Activated naive CD4-positive, alpha-beta T cell (primary cell): ENCODE results near the gene LBHD2.

Experiments
- DNase-seq, 4 experiments: peaks; one replicate each; lab custom pipeline; 2025; lab: John Stamatoyannopoulos, UW

The LBHD2 gene

DNA sequence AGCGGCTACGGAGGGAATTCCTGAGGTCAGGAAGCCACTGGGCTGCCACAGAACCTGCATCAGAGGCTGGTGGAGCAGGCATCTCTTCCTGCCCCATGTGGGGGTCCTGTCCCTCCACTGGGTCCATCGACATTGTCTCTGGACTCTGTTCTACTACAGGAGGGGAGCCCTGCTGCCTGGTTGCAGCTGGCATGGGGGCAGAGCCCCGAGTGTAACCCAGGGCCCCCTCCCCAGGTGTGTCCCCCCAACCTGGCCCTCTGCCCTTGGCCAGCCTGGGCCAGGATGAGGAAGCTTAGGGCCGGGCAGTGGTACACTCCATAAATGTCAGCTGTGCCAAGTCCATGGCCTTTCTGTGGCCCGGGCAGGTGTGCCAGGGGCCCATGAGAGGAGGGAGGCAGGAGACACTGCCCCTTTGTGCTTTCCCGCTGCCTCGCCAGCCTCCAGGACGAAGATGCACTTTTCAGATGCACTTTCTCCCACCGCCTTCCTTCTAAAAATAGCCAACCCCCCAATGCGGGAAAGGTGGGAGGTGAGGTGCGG lies 6.5 kb downstream of the LBHD2 start:
- no peak for DNase-seq

DNA sequence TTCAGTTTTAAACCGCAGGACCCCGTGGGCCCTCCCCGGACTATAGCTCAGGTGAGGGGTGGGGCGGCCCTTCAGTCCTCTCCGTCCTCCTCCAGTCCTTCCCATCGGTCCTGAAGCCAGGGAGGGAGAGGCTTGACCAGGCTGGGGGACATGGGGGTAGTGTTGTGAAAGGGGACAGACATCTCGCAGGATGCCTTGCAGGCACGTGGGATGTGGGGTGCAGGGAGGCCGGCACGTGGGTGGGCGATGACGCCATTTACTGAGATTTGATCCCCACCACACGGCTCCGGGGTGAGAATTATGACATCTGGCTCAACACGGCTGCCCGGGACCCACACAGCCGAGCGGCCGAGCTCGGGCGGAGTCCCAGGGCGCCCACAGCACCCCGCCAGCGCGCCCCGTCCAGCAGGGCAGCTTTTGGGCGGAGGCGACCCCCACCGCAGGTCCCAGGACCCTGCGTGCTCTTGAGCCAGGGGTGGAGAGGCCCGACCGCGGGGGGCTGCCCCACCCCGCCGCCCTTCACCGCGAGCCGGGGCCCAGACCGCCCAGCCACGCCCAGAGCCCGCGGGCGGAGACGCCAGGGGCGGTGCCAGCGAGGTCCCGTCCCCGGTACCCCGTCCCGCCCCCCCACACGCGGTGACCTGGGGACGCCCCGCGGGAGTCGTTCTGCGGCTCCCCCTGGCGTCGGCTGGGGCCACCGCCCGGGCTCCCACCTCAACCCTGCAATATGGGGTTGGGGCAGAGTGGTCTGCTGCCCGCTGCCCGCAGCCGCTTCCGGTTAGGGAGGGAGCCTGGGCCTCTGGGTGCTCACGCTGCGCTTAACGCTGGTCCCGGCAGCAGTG lies 7.3 kb downstream of the LBHD2 start:
- DNase-seq, result peak; percentile 21 to 78 (median 50)

DNA sequence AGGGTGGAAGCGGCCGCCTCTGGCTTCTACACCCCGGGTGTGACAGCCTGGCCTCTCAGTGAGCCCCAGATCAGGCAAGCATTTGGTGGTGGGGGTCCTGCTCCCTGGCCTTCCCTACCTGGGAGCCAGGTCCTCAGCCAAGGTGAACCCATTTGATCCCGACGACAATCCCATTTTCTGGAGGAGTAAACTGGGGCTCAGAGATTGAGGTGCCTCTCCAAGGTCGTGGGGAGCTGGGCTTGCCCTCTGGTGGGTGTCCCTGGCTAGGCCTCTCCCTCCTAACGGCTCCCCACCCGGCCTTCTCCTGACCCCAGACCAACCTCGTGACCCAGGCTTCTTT lies 7.8 kb downstream of the LBHD2 start:
- no peak for DNase-seq

DNA sequence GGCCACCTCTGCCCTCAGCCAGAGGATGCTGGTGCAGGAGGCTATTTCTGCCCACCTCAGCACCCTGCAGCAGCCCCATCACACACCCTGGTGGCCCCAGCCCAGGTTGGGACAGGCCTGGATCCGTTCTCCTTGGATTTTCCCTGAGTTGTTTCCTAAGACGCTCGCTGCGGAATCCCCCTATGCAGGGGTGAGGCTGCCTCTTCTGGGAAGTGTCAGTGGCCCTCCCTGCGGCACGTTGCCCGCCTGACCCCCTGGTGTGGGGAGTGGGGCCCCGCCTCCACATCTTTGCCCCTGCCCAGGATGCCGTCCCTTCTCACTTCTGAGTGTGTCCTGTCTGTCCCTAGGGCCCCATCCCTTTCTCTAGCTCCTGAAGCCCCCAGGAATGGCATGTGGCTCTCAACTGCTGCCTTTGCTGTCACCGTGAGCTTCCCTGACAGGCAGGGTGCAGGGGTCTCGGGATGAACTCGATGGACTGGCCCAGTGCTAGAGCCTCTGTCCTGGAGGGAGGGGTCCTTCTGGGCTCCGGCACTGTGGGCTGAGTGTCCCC lies 9.9 kb downstream of the LBHD2 start:
- DNase-seq, result no peak

DNA sequence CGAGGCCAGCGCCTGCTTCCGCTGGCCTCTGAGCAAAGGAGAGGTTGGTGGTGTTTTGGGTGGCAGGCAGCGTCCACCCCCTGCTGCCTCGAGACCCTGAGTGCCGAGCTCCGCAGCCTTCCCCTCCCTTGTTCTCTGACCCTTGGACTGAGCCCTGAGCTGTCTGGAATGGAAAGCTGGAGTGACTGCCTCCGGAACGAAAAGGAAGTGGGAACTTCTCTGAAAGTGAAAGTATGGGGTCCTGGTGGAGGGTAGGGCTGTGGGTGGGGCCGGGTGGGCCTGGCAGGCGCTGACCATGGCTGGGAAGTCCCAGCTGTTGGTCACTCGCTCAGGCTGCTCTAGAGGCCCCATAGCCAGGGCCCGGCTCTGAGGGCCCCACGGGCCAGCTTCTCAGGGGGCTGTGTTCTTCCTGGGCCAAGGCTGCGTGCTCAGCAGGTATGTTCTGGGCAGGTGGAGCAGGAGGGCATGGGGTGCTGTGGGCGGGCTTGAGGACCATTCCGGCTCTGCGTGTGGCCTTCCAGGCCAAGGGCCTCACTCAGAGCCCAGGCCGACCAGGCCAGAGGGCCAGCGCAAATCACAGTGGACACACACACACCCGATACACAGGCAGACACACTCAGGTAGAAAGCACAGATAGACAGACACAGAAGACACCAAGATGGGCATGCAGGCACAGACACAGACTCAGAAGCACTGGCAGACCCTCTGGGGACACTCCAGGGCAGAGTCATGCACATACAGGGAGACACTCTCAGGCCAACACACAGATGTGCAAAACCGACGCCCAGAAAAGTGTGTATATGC lies 10.6 kb downstream of the LBHD2 start, which contains the start of gene EXOC3L4:
Gene EXOC3L4, plus strand, starts transcription at position 320 of the 804 bp plus-strand sequence. CDS start 5,495 bp downstream, outside the sequence.
- DNase-seq, result no peak

DNA sequence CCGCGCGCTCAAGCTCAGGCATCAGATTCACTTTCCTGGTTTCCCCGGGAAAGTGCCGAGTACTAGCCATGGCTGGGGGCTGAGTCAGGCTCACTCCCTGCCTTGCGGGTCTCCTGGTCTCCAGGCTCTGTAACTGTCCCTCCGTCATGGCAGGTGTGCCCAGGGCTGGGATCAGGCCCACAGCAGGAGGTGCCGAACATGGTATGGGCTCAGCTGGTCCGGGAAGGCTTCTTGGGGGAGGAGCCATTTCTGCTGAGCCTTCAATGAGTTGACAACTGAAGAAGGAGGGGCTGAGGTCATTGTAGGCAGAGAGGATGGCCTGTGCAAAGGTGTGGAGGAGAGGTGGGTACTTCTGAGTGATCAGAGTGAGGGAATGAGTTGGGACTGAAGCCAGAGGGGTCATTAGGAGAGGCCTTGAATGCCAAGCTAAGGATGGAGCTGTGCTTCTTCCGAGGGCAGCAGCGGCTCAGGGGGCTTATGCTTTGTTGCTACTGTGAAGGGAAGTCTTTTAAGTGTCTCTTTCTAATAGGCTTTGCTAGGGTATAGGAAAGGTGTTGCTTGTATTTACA lies 11.3 kb downstream of the LBHD2 start:
- no peak for DNase-seq

DNA sequence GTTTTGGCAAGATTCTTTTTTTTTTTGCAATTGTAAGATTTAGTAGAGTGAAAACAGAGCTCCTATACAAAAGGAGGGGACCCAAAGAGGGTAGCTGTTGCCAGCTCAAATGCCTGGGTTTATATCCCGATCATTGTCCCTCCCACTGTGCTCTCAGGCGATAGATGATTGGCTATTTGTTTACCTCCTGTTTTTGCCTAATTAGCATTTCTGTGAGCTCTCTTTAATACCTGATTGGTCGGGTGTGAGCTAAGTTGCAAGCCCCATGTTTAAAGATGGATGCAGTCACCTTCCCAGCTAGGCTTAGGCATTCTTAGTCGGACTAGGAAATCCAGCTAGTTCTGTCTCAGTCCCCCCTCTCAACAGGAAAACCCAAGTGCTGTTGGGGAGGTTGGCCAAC lies 12.4 kb downstream of the LBHD2 start:
- no peak for DNase-seq

DNA sequence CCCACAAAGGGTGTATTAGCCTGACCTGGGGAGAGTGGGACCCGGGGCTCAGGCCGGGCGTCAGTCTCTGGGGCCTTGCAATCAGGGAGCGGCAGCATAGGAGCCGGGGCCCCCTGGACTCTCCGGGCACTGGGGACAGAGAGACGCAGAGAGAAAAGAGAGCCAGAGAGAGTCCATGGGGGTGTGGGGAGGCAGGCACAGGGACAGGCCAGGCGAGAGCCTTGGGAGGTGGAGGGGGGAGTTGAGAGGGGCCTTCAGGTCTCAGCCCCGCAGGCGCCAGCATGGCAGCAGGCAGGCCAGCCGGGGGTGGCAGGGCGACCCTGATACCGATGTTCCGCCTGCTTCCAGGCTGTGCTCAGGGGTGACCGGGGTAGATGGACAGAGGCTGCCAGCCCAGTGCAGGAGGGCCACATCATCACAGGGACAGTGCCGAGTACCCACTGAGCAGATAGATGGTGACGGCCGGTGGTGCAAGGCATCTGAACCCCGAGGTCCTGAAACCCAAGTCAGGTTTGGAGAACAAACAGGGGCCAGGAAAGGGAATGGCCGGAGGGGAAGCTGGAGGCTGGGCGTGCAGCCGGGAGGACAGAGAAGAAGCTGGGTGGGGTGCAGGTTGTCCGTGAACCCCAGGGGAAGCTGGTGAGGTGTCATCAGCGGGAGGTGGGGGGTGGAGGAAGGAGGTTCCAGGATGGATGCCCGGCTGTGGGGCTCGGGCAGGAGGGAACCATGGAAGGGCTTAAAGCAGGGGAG lies 13.4 kb downstream of the LBHD2 start:
- no peak for DNase-seq

DNA sequence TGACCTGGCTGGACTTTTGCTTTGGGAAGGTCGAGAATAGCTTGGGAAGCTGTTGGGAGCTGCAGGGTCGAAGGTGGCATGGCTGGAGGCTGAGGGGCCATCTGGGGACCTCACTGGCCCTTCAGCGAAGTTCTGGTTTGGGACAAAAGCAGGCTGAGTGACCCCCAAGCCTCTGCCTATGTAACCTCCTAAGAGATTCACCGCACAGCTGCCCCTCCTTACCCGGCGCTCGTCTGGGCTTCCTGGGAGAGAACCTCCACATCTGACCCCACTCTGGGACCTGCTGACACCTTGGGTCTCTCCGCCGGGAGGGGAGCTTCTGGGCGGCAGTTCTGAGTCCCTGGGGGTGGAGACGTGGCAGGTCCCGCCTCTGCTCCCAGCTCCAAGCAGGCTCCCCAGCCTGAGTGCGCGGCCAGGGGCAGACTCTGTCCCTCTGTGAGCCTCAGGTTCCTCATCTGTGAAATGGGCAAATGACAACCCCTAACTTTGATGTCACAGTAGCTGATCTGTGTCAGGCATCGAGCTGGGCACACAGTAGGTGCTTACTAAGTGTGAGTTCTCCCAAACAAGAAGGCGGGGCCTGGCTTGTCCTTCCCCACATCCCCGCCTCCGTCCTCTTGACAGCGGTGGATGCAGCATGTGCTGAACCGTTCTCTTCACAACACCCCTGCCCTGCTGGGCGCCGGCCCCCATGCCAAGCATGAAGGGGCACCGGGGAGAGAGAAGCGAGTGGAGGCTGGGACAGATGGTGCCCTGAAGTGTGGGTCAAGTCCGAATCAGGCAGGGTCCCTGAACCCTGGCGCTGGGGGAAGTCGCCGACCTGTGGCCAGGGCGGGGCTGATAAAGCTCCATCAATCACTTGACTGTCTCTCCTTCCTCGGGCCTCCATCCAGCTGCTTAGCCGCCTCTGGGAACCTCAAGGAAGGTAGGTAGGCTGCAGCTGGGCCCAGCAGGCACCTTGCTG lies 14.3 kb downstream of the LBHD2 start:
- no peak for DNase-seq

DNA sequence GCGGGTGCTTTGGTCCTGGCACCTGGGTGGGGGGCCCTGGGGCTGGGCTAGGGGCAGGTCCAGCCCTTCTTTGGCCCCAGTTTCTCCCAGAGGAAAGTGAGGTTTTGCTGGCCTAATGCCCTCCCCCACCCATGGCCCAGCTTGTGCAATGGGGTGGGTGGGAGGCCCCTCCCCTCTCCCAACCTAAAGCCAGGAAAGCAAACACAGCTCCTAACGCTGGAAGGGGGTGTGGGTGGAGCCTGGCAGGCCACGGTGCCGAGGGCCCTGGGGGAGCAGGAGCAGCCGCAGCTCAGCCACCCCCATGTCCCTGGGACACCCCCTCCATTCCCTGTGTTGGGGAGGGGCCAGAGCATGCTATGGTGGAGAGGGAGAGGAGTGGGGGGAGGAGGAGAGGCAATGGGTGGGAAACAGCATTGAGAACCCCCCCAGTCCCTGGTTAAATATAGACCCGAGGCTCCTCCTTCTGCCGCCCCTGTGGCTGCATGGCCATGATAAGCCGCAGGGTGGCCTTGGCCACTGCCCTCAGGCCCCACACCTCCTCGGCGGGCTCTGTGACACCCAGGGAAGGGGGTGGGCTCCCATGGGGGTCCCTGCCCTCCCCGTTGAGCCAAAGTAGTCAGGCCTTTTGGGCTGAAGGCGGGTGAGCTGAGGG lies 15.2 kb downstream of the LBHD2 start:
- no peak for DNase-seq

DNA sequence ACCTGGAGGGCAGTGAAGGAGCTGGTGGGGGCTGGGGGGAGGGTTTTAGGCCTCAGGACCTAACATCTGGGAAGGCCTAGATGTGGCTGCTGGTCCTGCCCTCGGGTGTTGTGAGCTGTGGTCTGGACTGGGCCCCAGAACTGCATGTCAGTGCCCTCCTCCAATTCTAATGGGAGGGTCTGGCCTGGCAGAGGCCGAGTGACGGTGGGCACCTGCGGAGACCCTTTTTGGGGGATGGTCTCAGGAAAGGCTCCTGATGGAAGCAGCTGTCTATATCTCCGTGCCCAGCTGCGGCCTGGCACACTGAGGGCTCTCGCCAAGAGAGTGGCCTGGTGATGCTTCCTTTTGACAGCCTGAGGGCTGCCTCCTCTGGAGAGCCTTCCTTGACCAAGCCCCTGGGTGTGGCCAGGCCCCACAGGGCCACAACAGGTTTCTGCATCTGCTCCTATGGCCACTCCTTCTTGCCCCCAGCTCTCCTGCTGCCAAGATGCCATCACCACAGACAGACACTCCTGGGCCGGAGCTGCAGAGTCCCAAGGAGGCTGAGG lies 15.8 kb downstream of the LBHD2 start:
- no peak for DNase-seq

DNA sequence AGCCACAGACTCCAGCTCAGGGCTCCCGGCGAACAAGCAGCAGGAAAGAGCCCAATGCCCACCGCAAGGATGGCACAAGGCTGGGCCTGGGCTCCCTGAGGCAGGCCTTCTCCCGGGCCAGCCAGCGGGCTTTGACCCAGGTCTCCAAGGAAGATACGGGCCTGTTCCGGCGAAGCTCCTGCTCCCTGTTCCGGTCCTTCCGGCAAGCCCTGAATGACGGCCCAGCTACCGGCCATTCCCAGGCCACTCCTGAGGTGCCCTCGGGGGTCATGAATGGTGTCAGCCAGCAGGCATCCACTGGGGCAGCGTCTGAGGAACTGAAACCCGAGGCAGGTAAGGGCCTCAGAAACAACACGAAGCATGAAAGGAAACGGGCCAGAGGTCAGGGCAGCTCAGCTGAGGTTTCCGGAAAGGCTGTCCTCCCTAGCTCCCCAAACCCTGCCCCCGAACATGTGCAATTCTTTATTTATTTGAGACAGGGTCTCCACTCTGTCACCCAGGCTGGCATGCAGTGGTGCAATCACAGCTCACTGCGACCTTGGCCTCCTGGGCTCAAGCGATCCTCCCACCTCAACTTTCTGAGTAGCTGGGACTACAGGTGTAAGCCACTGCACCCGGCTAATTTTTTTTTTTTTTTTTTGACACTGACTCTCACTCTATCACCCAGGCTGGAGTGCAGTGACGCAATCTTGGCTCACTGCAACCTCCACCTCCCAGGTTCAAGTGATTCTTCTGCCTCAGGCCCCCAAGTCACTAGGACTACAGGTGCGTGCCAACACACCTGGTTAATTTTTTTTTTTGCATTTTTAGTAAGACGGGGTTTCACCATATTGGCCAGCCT lies 16.5 kb downstream of the LBHD2 start:
- DNase-seq, result no peak

DNA sequence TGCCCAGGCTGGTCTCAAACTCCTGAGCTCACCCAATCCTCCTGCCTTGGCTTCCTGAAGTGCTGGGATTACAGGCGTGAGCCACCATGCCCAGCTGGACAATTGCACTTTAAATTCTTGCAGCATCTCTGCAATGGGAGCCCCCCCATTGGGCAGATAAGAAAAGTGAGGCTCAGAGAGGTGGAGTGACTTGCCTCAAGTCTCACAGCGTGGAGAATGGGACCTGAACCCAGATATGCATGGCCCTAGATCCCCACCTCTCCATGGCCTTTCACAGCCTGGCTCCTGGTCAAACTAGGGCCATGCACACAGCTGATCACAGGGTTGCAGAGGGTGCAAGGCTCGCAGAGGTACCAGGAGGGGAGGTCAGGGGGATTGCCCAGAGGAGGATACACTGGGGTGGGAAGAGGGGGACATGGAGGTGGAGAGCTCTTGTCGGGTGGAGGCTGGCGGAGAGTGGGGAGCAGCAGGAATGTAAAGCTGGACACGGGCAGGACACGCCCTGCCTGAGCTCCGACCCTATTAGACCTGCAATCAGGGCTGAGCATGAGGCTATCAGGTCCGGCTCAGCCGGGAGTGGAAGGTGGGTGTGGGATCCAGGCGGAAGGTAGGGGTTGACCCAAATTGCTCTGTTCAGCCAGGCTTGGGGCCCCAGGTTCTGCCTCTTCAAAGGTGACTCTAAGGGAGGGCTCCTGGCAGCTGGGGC lies 17.4 kb downstream of the LBHD2 start:
- DNase-seq, result no peak

DNA sequence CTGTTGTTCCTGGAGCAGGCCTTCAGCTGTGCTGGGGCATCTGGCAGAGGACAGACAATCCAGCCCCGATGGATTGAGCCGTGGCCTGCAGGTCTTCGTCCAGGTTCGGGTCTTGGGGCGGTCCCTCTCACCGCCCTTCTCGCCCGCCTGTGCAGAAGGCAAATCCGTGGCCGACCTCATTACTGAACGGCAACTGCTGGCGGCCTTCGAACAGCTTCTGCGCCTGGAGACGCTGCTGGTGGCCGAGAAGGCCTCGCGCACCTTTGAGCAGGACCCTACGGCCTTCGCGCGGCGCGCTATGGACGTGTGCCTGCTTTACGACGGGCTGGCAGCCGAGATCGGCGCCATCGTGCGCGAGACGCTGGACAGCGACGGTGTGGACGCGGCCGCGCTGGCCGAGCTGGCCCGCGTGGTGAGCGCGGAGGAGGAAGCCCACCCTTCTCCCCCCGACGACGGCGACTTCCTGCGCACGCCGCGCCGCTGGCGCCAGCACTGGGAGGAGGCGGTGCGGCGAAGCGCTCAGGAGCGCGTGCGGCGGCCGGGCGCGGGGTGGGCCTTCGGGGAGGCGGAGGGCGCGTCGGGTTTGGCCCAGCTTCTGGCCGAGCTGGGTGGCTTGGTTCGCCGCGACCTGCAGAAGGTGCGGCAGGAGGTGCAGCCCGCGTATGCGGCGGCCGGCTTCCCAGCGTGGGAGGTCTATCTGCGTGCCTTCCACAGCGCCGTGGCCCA lies 18.1 kb downstream of the LBHD2 start:
- DNase-seq, result no peak

DNA sequence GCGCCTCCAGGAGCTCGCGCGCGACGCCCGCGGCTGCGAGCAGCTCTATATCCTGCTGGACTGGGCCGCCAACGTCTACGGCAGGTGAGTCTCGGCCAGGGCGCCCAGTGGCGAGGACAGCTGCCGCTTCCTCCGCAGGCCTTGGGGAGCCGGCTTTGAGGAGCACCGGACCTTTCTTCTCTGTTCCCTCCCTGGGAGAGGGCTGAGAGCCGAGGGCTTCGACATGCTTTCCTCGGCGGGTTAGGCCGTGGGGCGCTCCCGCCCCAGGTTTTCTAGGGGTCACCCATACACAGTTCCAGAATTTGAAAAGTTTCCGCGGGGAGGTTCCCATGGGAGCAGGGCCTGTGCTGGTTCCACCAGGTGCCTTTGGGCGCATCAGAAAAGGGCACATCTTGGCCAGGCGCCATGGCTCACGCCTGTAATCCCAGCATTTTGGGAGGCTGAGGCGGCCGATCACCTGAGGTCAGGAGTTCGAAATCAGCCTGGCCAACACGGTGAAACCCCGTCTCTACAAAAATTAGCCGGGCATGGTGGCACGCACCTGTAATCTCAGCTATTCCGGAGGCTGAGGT lies 18.8 kb downstream of the LBHD2 start:
- DNase-seq, result no peak

DNA sequence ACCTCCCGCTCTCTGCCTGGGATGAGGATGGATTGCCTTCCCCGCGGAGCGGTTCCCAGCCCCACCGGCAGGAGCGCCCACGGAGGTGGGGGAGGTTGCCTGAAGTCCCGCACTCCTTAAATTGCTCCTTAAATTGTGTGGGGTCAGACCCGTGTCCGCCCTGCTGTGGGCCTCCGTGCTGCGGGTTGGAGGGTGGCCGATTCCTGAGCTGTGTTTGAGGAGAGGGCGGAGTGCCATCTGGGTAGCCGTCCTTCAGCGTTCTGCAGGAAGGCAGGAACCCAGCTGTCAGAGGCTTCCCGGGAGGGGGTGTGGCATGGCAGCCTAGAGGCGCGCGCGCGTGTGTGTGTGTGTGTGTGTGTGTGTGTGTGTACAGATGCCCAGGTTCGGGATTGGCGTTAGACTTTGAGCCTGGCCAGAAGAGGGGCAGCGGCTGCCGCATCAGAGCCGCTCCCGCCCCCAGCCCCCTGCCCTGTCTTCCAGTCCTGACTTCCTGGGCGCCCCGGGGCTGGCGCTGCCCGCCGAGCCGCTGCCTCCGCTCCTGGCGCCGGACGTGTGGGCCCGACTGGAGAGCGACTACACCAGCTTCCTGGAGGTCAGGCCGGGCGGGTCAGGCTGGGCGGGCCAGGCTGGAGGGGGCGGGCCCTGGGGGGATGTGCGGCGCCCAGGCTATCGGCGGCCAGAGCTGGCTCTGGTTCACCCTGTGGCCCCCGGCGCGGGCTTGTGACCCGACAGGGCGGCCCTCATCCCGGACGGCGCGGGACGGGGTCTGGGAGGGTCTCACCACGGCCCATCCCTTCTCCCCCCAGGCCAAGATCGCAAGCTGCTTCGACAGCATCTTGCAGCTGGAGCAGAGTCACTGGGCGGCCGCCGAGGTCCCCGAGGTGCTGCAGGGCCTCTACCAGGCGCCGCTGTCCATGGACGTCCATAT lies 19.7 kb downstream of the LBHD2 start:
- DNase-seq, result no peak
